ENCODE data around the gene TMEM143. TPM values are rescaled to one million over a fixed set of nuclear protein-coding genes. Genes with fewer than 3 reads are reported as not detected.
A peak's percentile ranks its signal among the peaks of the same experiment; 100 is the strongest.
"Not testable (repeated sequence)": the region's sequence is repeated elsewhere in the genome, so short reads cannot be mapped to it uniquely, and the experiment has no call there.

TMEM143 gene
- total RNA-seq, 1 donor from 2014 or later = 5.4 TPM

DNA sequence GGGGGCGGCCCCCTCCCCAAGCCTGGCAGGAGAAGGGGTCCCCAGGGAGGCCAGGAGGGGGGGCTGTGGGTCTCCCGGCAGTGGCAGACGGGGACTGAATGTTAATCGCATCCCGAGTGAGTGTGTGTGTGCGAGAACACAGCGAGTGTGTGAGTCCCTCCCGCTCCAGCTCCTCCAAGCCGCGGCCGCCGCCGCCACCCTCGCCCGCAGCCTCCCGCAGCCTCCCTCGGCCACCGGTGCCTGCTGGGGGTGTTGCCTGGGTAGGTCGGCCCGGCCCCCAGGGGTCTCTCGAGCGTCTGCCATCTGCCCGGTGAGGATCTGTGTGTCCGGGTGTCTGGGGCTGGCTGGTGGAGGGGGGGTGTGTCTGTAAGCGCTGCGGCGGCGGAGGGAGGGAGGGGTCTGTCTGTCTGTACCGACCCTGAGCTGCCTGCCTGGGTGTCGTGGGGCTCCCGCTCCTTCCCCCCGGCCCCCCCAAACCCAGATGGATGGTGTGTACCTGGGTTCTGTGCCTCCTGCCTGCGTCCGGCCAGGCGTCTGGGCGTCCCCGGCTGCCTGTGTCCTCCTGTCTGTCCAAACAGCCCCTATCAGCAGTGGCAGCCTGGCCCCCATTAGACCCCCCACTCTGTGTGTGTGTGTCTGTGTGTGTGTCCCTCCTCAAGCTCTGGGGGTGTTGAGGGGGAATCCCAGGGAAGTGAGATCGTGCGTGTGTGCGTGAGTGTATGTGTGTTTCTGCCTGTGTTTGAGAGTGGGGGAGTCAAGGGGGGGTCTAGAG lies 30.0 kb upstream of the TMEM143 start, which contains the start of gene GRIN2D:
GRIN2D (plus strand) TSS at position 110 of the 772 bp plus-strand sequence. CDS start 4,725 bp downstream, outside the sequence.
- Mint-ChIP-seq H3K27ac (ENCODE audit: unreplicated experiment) (peak within 1 kb of the TSS; percentile 49), H3K27me3 (ENCODE audit: low read depth) (no peaks in the 10 kb centered on the region), H3K9me3 (ENCODE audit: low read depth) (no peaks in the 10 kb centered on the region)

GRCh38 chr19:48392860-48393558 lies 29.3 kb upstream of the TMEM143 start:
- H3K4me3 Mint-ChIP-seq (ENCODE audit: unreplicated experiment) = no peak overlapping the region
- no peaks in the 10 kb centered on the region for H3K9me3 Mint-ChIP-seq (ENCODE audit: low read depth)
- TF ChIP-seq, protein P1, sequence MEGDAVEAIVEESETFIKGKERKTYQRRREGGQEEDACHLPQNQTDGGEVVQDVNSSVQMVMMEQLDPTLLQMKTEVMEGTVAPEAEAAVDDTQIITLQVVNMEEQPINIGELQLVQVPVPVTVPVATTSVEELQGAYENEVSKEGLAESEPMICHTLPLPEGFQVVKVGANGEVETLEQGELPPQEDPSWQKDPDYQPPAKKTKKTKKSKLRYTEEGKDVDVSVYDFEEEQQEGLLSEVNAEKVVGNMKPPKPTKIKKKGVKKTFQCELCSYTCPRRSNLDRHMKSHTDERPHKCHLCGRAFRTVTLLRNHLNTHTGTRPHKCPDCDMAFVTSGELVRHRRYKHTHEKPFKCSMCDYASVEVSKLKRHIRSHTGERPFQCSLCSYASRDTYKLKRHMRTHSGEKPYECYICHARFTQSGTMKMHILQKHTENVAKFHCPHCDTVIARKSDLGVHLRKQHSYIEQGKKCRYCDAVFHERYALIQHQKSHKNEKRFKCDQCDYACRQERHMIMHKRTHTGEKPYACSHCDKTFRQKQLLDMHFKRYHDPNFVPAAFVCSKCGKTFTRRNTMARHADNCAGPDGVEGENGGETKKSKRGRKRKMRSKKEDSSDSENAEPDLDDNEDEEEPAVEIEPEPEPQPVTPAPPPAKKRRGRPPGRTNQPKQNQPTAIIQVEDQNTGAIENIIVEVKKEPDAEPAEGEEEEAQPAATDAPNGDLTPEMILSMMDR (IDR thresholded peaks at IDR 0.05) = no peak
- no peaks in the 10 kb centered on the region for H3K27me3 Mint-ChIP-seq (ENCODE audit: low read depth)
- peaks cover 52% of the 10 kb centered on the region for H3K4me1 Mint-ChIP-seq (ENCODE audit: low read depth)
- no peak for DNase-seq (ENCODE audit: low spot score)
- H3K36me3 Mint-ChIP-seq (ENCODE audit: low read depth) = peaks cover 5% of the 10 kb centered on the region
- no peak overlapping the region for H3K27ac Mint-ChIP-seq (ENCODE audit: unreplicated experiment)

More for the DNA sequence above, 30.0 kb upstream of the TMEM143 start, which contains the start of gene GRIN2D:
- Mint-ChIP-seq H3K4me3 (ENCODE audit: unreplicated experiment) (peak within 1 kb of the TSS; percentile 77), H3K4me1 (ENCODE audit: low read depth) (peaks cover 49% of the 10 kb centered on the region), H3K36me3 (ENCODE audit: low read depth) (no peaks in the 10 kb centered on the region)
- TF ChIP-seq, protein P1 (IDR thresholded peaks at IDR 0.05) = peak; percentile 39
- DNase-seq (ENCODE audit: low spot score) = no peak

- Mint-ChIP-seq H3K36me3 (ENCODE audit: low read depth) (peaks cover 11% of the 10 kb centered on the region), H3K4me1 (ENCODE audit: low read depth) (peaks cover 43% of the 10 kb centered on the region)
- H3K4me3 Mint-ChIP-seq (ENCODE audit: unreplicated experiment); H3K27ac Mint-ChIP-seq (ENCODE audit: unreplicated experiment); H3K9me3 Mint-ChIP-seq (ENCODE audit: low read depth); H3K27me3 Mint-ChIP-seq (ENCODE audit: low read depth); DNase-seq (ENCODE audit: low spot score): not testable (repeated sequence)
These were observed 28.2 kb upstream of the TMEM143 start for GRCh38 chr19:48392006-48392344.

DNA sequence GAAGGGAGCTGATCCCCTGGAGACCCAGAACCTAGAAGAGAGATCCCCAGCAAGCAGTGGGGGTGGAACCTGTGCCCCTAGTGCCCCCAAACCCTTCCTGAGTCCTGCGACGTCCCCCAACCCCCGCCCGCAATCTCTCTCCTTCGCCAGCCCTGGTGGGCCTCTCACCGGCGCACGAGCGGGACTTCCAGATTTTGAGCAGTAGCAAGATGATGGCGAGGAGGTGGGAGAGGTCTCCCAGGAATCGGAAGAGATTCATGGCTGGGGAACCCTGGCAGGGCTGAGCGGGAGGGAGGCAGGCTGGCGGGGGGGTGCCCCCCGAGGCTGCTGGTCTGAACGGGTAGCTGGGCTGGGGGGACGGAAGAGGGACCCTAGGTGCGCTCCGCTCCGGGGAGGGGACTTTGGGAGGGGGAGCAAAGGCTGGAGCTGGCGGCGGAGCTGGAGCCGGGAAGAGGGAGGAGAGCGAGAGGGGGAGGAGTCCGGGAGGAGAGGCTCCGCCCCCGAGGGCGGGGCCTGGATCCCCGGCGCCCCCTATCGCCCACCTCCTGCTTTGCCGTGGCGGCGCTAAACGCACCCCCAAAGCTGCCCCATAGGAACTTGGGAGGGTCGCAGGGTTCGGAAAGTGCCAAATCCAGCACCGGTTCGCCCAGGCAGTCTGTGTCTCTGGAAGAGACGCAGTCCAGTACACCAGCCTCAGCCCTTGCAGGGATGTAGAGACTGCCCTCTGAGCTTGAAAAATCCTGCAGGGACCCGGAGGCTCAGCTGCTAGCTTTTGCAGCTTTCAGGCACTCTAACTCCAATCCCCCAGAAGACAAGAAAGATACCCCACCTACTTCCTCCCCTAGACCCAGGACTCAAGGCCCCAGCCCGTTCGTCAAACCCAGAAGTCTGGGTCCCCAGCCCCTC lies 27.6 kb upstream of the TMEM143 start, which contains the start of gene KDELR1:
KDELR1 (minus strand) TSS at position 452 of the 906 bp plus-strand sequence; CDS start at position 259, 193 bp downstream.
- Mint-ChIP-seq H3K4me1 (ENCODE audit: low read depth) (peaks cover 41% of the 10 kb centered on the region), H3K9me3 (ENCODE audit: low read depth) (no peaks in the 10 kb centered on the region), H3K36me3 (ENCODE audit: low read depth) (peaks cover 12% of the 10 kb centered on the region), H3K27ac (ENCODE audit: unreplicated experiment) (peak within 1 kb of the TSS; percentile 96), H3K4me3 (ENCODE audit: unreplicated experiment) (peak within 1 kb of the TSS; percentile 89), H3K27me3 (ENCODE audit: low read depth) (no peaks in the 10 kb centered on the region)
- DNase-seq (ENCODE audit: low spot score) = no peak
- TF ChIP-seq, protein P1 (IDR thresholded peaks at IDR 0.05) = peak; percentile 87

DNA sequence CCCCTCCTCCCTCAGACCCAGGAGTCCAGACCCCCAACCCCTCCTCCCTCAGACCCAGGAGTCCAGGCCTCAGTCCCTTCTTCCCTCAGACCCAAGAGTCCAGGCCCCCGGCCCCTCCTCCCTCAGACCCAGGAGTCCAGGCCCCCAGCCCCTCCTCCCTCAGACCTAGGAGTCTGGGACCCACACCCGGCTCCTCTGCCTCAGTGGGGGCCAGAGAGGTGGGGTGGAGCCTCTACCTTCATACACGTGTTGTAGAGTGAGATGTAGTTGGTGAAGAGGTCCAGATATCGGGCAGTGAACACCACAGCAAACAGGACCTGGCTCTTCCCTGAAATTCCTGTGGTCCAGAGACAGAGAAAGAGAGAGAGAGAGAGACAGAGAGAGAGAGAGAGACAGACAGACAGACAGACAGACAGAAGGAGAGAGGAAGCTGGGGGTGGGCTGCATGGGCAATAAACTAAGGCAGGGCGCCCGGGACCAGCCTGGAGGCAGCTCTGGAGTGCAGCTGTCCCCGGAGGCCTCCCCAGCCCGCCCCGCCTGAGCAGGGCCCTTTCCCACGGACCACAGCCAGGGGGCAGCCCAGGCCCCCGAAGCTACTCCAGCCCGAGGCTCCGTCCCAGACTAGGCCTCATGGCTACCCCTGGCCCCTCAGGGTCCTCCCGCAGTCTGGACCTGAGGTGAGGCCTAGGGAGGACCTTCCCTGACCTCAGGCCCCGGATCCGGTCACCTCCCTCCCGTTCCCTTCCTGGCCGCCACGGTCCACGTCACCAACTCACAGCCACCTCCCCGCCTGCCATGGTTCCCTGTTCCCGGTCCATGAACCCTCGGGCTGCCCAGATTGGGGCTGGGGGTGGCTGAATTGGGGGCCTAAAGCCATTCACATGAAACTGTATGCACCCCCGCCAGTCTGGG lies 26.7 kb upstream of the TMEM143 start:
- H3K27ac Mint-ChIP-seq (ENCODE audit: unreplicated experiment) = peak overlapping the region; percentile 96
- peaks cover 14% of the 10 kb centered on the region for H3K36me3 Mint-ChIP-seq (ENCODE audit: low read depth)
- TF ChIP-seq, protein P1 (IDR thresholded peaks at IDR 0.05) = peak; percentile 83
- no peak for DNase-seq (ENCODE audit: low spot score)
- no peaks in the 10 kb centered on the region for H3K9me3 Mint-ChIP-seq (ENCODE audit: low read depth)
- H3K4me1 Mint-ChIP-seq (ENCODE audit: low read depth) = peaks cover 32% of the 10 kb centered on the region
- H3K27me3 Mint-ChIP-seq (ENCODE audit: low read depth) = no peaks in the 10 kb centered on the region
- peak overlapping the region; percentile 89 for H3K4me3 Mint-ChIP-seq (ENCODE audit: unreplicated experiment)
